ENCODE measurements around the gene PRDM1. TPM values are rescaled to one million over a fixed set of nuclear protein-coding genes. Genes with fewer than 3 reads are reported as not detected.

The PRDM1 gene
- total RNA-seq, 1 donor from 2014 or later = 19.6 TPM

- Mint-ChIP-seq H3K9me3 (ENCODE audit: unreplicated experiment) (no peaks in the 10 kb centered on the region), H3K4me3 (ENCODE audit: unreplicated experiment) (no peak overlapping the region), H3K27ac (ENCODE audit: unreplicated experiment) (no peak overlapping the region), H3K36me3 (ENCODE audit: low read depth, unreplicated experiment) (peaks cover 20% of the 10 kb centered on the region), H3K27me3 (ENCODE audit: unreplicated experiment) (peaks cover 3% of the 10 kb centered on the region), H3K4me1 (ENCODE audit: unreplicated experiment) (peaks cover 32% of the 10 kb centered on the region)
- no peak for TF ChIP-seq CTCF (IDR thresholded peaks at IDR 0.05; ENCODE audit: unreplicated experiment)
- DNase-seq (ENCODE audit: low spot score) = no peak
These were observed 24.2 kb downstream of the PRDM1 start for GRCh38 chr6:106110164-106110826.

GRCh38 chr6:106112433-106112832, 26.3 kb downstream of the PRDM1 start:
- peaks cover 32% of the 10 kb centered on the region for H3K4me1 Mint-ChIP-seq (ENCODE audit: unreplicated experiment)
- no peak overlapping the region for H3K4me3 Mint-ChIP-seq (ENCODE audit: unreplicated experiment)
- H3K36me3 Mint-ChIP-seq (ENCODE audit: low read depth, unreplicated experiment) = peaks cover 6% of the 10 kb centered on the region
- no peak for TF ChIP-seq CTCF (IDR thresholded peaks at IDR 0.05; ENCODE audit: unreplicated experiment)
- DNase-seq (ENCODE audit: low spot score) = no peak
- peaks cover 3% of the 10 kb centered on the region for H3K27me3 Mint-ChIP-seq (ENCODE audit: unreplicated experiment)
- H3K9me3 Mint-ChIP-seq (ENCODE audit: unreplicated experiment) = no peaks in the 10 kb centered on the region
- H3K27ac Mint-ChIP-seq (ENCODE audit: unreplicated experiment) = peak overlapping the region; percentile 94

- H3K4me1 Mint-ChIP-seq (ENCODE audit: unreplicated experiment) = peaks cover 32% of the 10 kb centered on the region
- H3K36me3 Mint-ChIP-seq (ENCODE audit: low read depth, unreplicated experiment) = peaks cover 6% of the 10 kb centered on the region
- no peak for DNase-seq (ENCODE audit: low spot score)
- TF ChIP-seq CTCF (IDR thresholded peaks at IDR 0.05; ENCODE audit: unreplicated experiment) = no peak
- H3K27me3 Mint-ChIP-seq (ENCODE audit: unreplicated experiment) = peaks cover 3% of the 10 kb centered on the region
- H3K4me3 Mint-ChIP-seq (ENCODE audit: unreplicated experiment) = peak overlapping the region; percentile 32
- H3K27ac Mint-ChIP-seq (ENCODE audit: unreplicated experiment) = peak overlapping the region; percentile 94
- no peaks in the 10 kb centered on the region for H3K9me3 Mint-ChIP-seq (ENCODE audit: unreplicated experiment)
These were observed 27.3 kb downstream of the PRDM1 start for GRCh38 chr6:106113256-106113959.

GRCh38 chr6:106114492-106114891, 28.4 kb downstream of the PRDM1 start:
- H3K4me1 Mint-ChIP-seq (ENCODE audit: unreplicated experiment) = peaks cover 32% of the 10 kb centered on the region
- no peak overlapping the region for H3K4me3 Mint-ChIP-seq (ENCODE audit: unreplicated experiment)
- no peaks in the 10 kb centered on the region for H3K9me3 Mint-ChIP-seq (ENCODE audit: unreplicated experiment)
- peaks cover 5% of the 10 kb centered on the region for H3K36me3 Mint-ChIP-seq (ENCODE audit: low read depth, unreplicated experiment)
- no peak for DNase-seq (ENCODE audit: low spot score)
- H3K27me3 Mint-ChIP-seq (ENCODE audit: unreplicated experiment) = peaks cover 3% of the 10 kb centered on the region
- no peak for TF ChIP-seq CTCF (IDR thresholded peaks at IDR 0.05; ENCODE audit: unreplicated experiment)
- peak overlapping the region; percentile 94 for H3K27ac Mint-ChIP-seq (ENCODE audit: unreplicated experiment)

- no peak for DNase-seq (ENCODE audit: low spot score)
- H3K27ac Mint-ChIP-seq (ENCODE audit: unreplicated experiment) = peak overlapping the region; percentile 72
- H3K9me3 Mint-ChIP-seq (ENCODE audit: unreplicated experiment) = no peaks in the 10 kb centered on the region
These were observed 29.1 kb downstream of the PRDM1 start for GRCh38 chr6:106115286-106115685.

More at GRCh38 chr6:106115286-106115685, 29.1 kb downstream of the PRDM1 start:
- H3K4me1 Mint-ChIP-seq (ENCODE audit: unreplicated experiment) = peaks cover 32% of the 10 kb centered on the region
- no peaks in the 10 kb centered on the region for H3K36me3 Mint-ChIP-seq (ENCODE audit: low read depth, unreplicated experiment)
- TF ChIP-seq CTCF (IDR thresholded peaks at IDR 0.05; ENCODE audit: unreplicated experiment) = no peak
- H3K27me3 Mint-ChIP-seq (ENCODE audit: unreplicated experiment) = peaks cover 3% of the 10 kb centered on the region
- no peak overlapping the region for H3K4me3 Mint-ChIP-seq (ENCODE audit: unreplicated experiment)
